GM19099 (cell line): ENCODE measurements around the gene DIPK1B.

Experiments
- POLR2A ChIP-seq: IDR thresholded peaks from 3 replicates; pipeline ENCODE4 v1.6.1; 2011; ENCODE audit warnings: low read depth; ENCODE audit not compliant: insufficient read length; ENCODE audit errors: extremely low read depth

Gene DIPK1B

GRCh38 chr9:136681029-136681428 lies 31.3 kb upstream of the DIPK1B start:
- TF ChIP-seq POLR2A = no peak

- TF ChIP-seq POLR2A = no peak
These were observed 30.2 kb upstream of the DIPK1B start for GRCh38 chr9:136681945-136682699.

DNA sequence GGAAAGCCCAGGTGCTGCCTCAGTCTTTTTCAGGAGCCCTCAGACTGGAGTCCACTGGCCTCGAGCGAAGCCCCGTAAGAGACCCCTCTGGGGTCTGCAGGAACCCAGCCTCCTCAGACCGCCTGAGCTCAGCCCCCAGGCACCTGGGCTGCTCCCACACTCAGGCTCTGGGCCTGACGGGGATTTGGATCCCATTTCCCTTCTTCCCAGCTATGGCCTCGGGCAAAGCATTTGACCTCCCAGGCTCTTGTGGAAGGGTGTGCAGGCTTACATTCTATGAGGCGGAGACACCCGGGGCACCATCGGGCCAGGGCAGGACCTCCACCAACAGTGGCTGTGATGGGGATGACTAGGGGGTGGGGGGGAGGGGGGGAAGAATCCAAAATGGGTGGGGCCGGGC lies 29.7 kb upstream of the DIPK1B start:
- no peak for TF ChIP-seq POLR2A

GRCh38 chr9:136683173-136683745 lies 29.1 kb upstream of the DIPK1B start:
- no peak for TF ChIP-seq POLR2A

GRCh38 chr9:136683755-136684154 lies 28.6 kb upstream of the DIPK1B start:
- TF ChIP-seq POLR2A = no peak

GRCh38 chr9:136684339-136684738 lies 28.0 kb upstream of the DIPK1B start:
- no peak for TF ChIP-seq POLR2A

- TF ChIP-seq POLR2A = no peak
These were observed 27.6 kb upstream of the DIPK1B start for GRCh38 chr9:136684799-136685198.

- TF ChIP-seq POLR2A = no peak
These were observed 27.2 kb upstream of the DIPK1B start for GRCh38 chr9:136685216-136685615.

DNA sequence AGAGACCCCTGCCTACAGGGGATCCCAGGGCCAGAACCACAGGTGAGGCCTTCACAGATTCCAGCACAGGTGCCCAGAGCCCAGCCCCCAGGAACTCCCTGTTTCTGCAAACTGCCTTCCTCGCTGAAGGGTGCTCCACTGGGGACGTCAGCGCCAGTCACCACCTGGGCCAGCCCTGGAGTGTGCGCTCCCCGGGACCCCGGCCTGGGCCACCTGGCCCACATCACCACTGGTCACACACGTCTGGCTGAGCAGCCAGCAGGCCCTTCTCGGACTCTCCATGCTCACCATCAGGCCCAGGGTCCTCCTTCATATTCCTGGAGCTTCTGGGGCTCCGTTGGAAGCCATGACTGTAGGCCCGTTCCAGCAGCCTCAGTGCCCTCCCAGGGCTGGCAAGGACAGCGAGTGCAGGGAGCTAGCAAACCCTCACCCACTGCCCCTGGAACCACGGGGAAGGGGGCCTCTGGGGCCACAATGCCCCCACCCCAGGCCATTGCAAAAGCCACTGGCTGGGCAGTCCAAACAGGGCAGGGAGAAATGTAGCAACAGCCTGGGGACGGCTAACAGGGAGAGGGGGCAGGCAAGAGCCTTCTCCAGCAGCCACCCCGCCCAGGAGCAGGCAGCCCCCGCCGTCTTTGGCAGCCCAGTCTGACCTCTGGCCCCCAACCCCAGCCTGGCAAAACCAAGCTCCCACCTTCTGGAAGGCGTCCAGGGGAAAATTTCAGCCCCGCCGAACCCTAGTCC lies 26.4 kb upstream of the DIPK1B start:
- no peak for TF ChIP-seq POLR2A

DNA sequence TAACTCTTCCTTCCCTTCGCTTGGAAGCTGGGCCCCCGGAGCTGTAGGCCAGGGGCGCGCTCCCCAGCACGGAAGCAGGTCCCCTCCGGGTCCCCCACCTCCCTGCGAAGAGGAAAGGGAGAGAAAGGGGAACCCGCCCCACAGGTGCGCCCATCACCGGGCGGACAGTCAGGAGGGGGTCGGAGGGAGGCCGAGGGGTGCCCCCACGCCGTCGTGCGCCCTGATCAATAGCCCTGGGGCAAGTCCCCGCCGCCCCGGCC lies 25.9 kb upstream of the DIPK1B start:
- TF ChIP-seq POLR2A = no peak

DNA sequence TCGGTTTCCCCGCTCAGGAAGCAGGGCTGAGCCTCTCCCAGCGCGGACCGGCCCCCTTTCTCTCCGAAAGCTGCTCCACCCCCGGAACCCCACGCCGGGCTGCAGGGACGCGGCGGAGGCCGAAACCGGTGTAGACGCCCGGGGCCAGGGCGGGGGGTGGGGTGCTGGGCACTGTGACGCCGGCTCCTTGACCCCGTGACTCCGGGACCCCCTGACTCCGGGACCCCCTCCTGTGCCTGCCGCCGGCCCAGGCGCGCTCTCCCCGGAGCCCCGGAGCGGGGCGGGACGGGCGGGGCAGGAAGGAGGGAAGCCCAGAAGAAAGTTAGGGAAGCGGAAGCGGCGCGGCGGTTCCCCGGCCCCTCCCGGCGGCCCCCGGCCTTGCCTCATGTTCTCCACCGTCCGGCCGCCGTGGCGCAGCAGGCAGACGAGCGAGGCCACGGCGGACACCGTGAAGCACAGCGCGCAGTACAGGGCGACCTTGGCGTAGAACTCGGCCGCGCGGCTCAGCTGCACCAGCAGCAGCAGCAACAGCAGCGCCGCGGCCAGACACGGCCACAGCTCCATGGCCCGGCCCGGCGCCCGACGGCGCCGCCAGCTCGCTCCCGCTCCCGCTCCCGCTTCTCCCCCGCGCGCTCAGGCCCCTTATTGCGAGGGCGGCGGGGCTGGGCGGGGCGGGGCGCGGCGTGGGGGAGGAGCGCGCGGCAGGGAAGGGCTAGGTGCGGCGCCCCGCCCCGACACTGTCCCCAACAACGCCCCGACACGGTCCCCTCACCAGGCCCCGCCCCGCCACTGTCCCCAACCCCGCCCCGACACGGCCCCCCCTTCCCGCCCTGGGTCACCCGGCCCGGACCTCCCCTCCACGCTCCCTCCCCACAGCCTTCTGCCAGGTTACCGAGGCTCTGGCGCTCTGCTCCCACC lies 25.3 kb upstream of the DIPK1B start, which contains the start of gene AGPAT2:
TSS of gene AGPAT2 (minus strand) at position 664 of the 918 bp plus-strand sequence. CDS start at position 564, 100 bp downstream.
- TF ChIP-seq POLR2A = peak; percentile 63

- TF ChIP-seq POLR2A = no peak
These were observed 24.6 kb upstream of the DIPK1B start for GRCh38 chr9:136687721-136688223.

DNA sequence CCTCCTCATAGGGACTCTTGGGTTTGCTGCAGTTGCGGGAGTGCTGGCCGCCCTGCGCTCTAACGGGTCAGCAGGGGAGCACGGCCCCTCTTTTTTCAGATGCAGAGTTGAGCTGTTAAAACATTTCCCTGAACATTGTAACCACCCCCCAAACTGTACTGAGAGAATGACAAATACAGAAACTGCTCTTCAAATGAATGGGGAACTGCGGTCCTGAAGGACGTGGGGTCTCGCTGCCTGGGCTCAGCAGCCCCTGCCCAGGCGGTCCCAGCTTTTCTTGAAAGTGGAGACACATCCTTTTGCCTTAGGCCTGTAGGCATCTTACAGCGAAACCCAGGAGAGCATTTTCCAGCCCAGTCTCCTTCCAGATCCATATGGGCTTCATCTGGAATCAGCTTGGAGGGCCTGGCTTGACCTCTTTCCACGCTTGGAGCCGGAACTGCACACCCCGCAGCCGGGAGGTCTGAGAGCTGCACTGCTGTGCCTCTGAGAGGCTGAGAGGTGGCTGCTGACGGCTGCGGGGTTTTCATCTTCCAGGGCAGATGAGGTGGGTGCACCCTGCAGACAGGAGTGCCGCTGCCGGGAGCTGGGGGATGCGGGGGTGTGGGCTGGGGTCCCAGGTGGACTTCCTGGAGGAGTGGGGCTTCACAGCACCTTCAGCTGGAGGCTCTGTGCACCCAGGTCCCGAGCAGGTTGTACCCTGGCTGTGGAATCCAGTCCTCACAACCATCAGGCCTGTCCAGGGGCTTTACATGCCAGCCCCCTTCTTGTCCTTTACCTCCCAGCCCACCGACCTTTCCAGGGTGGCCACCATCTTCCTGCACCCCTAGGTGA lies 23.9 kb upstream of the DIPK1B start:
- TF ChIP-seq POLR2A = no peak

GRCh38 chr9:136689108-136689460 lies 23.3 kb upstream of the DIPK1B start:
- TF ChIP-seq POLR2A = no peak

- no peak for TF ChIP-seq POLR2A
These were observed 22.1 kb upstream of the DIPK1B start for GRCh38 chr9:136690104-136690805.
